AG04449 (cell line): ENCODE data around the gene NEU2.

Source experiments
- CTCF ChIA-PET: fragments of 350-600 bp; formaldehyde crosslinking; extraction: SDS; loops from one replicate; lab custom pipeline; 2021; ENCODE audit warnings: antibody characterized with exemption; lab: Yijun Ruan, JAX
- POLR2A ChIA-PET: fragments of 400-600, 350-600 bp; formaldehyde crosslinking; extraction: SDS; loops from one replicate; lab custom pipeline; 2020; ENCODE audit warnings: antibody characterized with exemption, inconsistent platforms; lab: Yijun Ruan, JAX
- DNase-seq: peaks from one replicate; pipeline ENCODE4 v3.0.0-alpha.2; 2010; ENCODE audit warnings: low read depth, low spot score
- H3K4me3 ChIP-seq: 2 replicates; pipeline ENCODE4 v1.5.1; 2011; ENCODE audit warnings: low read depth, mild to moderate bottlenecking, control low read depth, low read length
- TF ChIP-seq, protein P1 (sequence below): IDR thresholded peaks from one replicate; pipeline ENCODE4 v1.5.1; 2011; ENCODE audit warnings: mild to moderate bottlenecking, moderate library complexity, low read length, control low read depth, inconsistent platforms; ENCODE audit not compliant: insufficient read depth; ENCODE audit errors: missing control alignments

The NEU2 gene

DNA sequence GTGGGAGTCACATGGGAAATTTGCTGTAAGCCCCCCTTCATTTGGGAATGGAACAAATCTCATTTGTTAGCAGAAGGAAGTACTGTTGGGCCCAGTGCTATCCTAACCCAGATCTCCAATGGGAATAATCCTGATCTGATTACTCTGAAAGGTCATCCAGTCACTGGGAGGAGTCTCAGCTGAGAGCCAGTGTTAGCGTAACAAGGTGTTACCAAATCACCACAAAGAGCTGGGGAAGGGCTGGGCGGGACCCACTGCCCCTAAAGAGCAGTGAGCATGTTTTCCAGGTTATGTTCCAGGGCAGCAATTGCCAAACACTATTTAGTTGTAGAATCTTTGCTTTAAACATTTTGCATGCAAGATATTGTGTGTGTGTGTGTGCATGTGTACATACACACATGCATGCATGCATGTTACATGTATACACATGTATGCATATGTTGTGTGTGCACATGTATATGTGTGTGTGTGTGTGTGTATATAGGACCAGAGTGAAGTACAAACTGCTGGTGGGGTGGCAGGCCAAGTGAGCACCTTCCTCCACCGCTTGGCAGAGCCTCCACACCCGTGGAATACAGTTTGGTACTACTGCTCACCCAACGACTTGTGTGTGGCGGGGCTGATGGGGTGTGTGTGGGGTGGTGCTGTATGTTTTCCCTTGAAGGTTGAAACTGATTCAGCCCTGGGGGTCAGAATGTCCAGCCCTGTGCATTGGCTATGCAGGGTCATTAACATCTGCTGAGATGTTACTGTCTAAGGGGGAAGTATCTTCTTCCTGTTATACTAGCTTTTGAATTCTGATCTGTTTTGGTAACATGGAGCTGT lies 42.9 kb downstream of the NEU2 start:
- TF ChIP-seq, protein P1, sequence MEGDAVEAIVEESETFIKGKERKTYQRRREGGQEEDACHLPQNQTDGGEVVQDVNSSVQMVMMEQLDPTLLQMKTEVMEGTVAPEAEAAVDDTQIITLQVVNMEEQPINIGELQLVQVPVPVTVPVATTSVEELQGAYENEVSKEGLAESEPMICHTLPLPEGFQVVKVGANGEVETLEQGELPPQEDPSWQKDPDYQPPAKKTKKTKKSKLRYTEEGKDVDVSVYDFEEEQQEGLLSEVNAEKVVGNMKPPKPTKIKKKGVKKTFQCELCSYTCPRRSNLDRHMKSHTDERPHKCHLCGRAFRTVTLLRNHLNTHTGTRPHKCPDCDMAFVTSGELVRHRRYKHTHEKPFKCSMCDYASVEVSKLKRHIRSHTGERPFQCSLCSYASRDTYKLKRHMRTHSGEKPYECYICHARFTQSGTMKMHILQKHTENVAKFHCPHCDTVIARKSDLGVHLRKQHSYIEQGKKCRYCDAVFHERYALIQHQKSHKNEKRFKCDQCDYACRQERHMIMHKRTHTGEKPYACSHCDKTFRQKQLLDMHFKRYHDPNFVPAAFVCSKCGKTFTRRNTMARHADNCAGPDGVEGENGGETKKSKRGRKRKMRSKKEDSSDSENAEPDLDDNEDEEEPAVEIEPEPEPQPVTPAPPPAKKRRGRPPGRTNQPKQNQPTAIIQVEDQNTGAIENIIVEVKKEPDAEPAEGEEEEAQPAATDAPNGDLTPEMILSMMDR, result no peak
- ChIA-PET POLR2A (no interaction called here), CTCF (interaction anchor here (1.6 kb wide), 1 partner anchor 21 kb away, joined by 8 read pairs; no protein-coding TSS in a partner anchor)
- no peak overlapping the region for H3K4me3 ChIP-seq
- no peak for DNase-seq

DNA sequence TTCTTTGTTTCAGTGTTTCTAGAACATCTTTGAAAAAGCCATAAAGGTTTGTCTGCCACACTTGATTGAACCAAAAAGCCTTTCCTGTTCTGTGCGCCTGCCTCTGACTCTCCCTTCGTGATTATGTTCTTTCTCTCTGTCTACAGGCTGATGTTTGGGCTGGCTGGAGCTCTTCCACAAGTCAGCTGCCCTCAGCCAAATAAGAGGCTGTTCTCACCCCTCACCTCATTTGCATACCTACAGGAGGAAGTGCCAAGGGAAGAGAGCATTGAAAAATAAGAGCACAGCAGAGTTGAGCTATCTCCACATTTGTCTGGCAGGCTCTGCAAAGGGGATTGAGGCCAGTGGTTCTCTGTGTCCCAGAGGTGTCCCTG lies 43.5 kb downstream of the NEU2 start:
- CTCF ChIA-PET, result interaction anchor here (1.6 kb wide), 1 partner anchor 22 kb away, joined by 8 read pairs; no protein-coding TSS in a partner anchor
- TF ChIP-seq, protein P1, result no peak

DNA sequence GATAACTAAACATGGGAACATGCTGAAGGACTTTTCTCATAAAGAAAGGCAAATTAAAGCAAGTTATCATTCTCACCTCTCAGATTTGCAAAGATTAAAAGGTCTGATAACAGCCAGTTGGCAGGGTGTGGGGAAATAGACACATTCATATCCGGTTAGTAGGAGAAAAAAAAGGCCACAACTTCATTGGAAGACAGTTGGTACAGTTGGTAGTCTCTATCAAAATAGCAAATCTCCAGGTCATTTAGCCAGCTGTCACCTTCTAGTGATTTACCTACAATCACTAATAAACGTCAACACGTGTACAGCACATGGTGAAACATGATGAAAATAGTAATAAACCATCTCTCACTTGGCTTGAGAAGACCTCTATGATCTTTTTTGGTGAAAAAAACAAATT lies 44.3 kb downstream of the NEU2 start:
- H3K4me3 ChIP-seq, result no peak overlapping the region
- TF ChIP-seq, protein P1, result no peak
- DNase-seq, result no peak
- ChIA-PET CTCF (interaction anchor here (1.6 kb wide), 1 partner anchor 23 kb away, joined by 8 read pairs; no protein-coding TSS in a partner anchor), POLR2A (no interaction called here)

More for the DNA sequence above, 43.5 kb downstream of the NEU2 start:
- H3K4me3 ChIP-seq, result no peak overlapping the region
- DNase-seq, result no peak
- POLR2A ChIA-PET, result no interaction called here

DNA sequence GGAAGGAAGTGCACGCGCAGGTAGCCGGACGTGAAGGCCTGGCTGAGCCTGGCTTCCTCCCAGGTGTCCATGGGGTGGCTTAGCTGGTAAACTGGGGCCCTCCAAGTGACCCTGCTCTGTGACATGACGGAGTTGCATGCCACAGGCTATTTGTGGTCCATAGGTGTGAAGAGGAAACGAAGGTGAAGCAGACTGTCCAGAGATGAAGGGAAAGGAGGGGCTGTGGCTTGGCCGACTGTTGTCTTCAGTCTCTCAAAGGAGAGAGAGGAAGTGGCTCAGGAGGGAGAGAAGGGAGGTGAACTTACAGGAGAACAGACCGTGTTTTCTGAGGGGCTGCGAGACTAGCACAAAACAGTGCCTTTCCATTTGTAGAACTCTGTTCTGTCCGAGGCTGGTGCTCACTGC lies 47.0 kb downstream of the NEU2 start:
- no peak overlapping the region for H3K4me3 ChIP-seq
- ChIA-PET CTCF (no interaction called here), POLR2A (no interaction called here)
- no peak for DNase-seq
- TF ChIP-seq, protein P1, result no peak

DNA sequence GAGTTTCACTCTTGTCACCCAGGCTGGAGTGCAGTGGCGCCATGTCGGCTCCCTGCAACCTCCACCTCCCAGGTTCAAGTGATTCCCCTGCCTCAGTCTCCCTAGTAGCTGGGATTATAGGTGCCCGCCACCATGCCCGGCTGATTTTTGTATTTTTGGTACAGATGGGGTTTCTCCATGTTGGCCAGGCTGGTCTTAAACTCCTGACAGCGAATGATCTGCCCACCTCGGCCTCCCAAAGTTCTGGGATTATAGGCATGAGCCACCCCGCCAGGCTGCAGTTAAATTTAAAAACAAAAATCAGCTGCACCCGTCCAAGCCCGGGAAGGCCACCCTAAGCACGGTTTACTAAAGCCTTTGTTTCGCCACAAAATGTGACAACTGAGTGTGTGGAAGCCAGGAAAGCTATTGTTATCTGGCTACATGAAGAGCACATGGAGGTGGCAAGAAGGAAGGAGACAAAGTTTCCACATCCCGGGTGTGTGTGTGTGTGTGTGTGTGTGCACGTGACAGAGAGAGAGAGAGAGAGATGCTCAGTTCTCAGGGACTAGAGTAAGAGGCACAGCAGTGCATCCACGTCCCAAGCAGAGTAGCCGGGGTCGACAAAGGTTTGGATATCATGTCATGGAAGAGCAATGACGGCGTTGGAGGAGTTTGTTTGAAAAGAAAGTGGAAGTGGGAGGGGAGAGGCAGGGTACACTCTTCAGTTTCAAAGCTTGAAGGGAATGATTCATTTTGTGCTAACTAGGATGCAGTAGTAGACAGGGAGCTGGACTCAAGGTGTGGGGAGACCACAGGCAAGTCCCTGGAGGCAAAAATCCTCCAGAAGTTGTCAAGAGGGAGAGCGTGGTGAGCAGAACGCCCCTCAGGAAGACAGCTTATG lies 47.7 kb downstream of the NEU2 start:
- DNase-seq, result no peak
- H3K4me3 ChIP-seq, result no peak overlapping the region
- CTCF ChIA-PET, result no interaction called here
- TF ChIP-seq, protein P1, result no peak
- POLR2A ChIA-PET, result no interaction called here

DNA sequence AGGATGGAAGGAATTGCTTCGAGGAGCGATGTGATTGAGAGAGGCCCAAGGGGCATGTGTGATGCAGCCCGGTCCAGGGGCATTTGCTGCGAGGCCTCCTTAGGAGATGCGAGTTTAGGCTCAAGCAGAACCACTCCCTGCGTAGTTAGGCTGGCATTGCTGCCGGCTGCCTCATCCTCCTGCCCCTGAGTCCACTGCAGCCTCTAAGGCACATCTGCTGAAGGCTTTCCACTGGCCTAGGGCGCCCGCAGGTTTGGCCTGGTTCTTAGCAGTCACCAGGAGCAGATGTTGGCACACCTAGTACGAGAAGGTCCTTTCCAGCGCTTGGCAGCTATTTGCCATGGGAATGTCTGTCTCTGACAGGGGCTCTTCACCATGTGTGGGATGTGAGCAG lies 48.4 kb downstream of the NEU2 start:
- no peak overlapping the region for H3K4me3 ChIP-seq
- ChIA-PET CTCF (no interaction called here), POLR2A (no interaction called here)
- no peak for DNase-seq
- TF ChIP-seq, protein P1, result no peak
